GM12878 (cell line): ENCODE data around the gene GTSE1. TPM values are rescaled to one million over a fixed set of nuclear protein-coding genes. Genes with fewer than 3 reads are reported as not detected.

Source experiments
- ATAC-seq: fragments of 200-7000 bp; cut with Tn5 transposase; 3 replicates; pipeline ENCODE4 v1.9.1; 2020; ENCODE audit warnings: mild to moderate bottlenecking, moderate library complexity
- BruUV-seq: library from RNA; stranded (reverse); fragments of 400-500 nt; replicated peaks from 2 replicates; lab custom pipeline; 2021; lab: Mats Ljungman, UMichigan
- CTCF ChIA-PET: fragments of 300-600 bp; sonication (Branson Sonifier 250); formaldehyde crosslinking; extraction: SDS; loops from one replicate; lab custom pipeline; 2021; ENCODE audit warnings: inconsistent platforms; lab: Yijun Ruan, JAX
- POLR2A ChIA-PET: fragments of 350-600 bp; formaldehyde crosslinking; extraction: SDS; loops from one replicate; lab custom pipeline; 2021; ENCODE audit warnings: inconsistent platforms; lab: Charles Lee
- RAD21 ChIA-PET: fragments of 300-600 bp; sonication (Branson Sonifier 250); formaldehyde crosslinking; loops from one replicate; lab custom pipeline; 2023; ENCODE audit warnings: antibody characterized with exemption; ENCODE audit not compliant: unreplicated experiment; lab: Charles Lee
- SMC1A ChIA-PET: fragments of 300-600 bp; sonication (Branson Sonifier 250); formaldehyde crosslinking; loops from one replicate; lab custom pipeline; 2023; ENCODE audit not compliant: unreplicated experiment, uncharacterized antibody; lab: Charles Lee
- DNase-seq: peaks from one replicate; pipeline ENCODE4 v3.0.0-alpha.2; 2011; ENCODE audit warnings: low read depth, low spot score
- FAIRE-seq: peaks from 3 replicates; lab custom pipeline; 2011; peaks lifted over from hg19 to GRCh38; lab: Jason Lieb, UNC
- H2AFZ ChIP-seq: 2 replicates; pipeline ENCODE4 v1.6.0; 2011; ENCODE audit warnings: low read depth, low read length, control low read depth; ENCODE audit not compliant: control insufficient read depth
- H3K27ac ChIP-seq: 2 replicates; pipeline ENCODE4 v1.5.1; 2011; ENCODE audit warnings: control low read depth; ENCODE audit not compliant: control insufficient read depth, insufficient read depth
- H3K27me3 ChIP-seq, 2 experiments: replicated peaks in 1 of 2; 2 replicates each; pipeline versions ENCODE4 v1.6.0 to v1.6.1; 2011; ENCODE audit warnings: low read length in 1 of 2; ENCODE audit not compliant: control insufficient read depth in 2 of 2, insufficient read depth in 2 of 2
- H3K36me3 ChIP-seq, 2 experiments: 2 replicates each; pipeline ENCODE4 v1.5.1; 2011; ENCODE audit warnings: low read length in 1 of 2; ENCODE audit not compliant: control insufficient read depth in 2 of 2, insufficient read depth in 2 of 2
- H3K4me1 ChIP-seq: 2 replicates; pipeline ENCODE4 v1.6.1; 2011; ENCODE audit warnings: mild to moderate bottlenecking, low read length, moderate library complexity, mixed read lengths; ENCODE audit not compliant: control insufficient read depth, insufficient read depth
- H3K4me2 ChIP-seq: 2 replicates; pipeline ENCODE4 v1.6.0; 2011; ENCODE audit warnings: control low read depth; ENCODE audit not compliant: control insufficient read depth, insufficient read depth
- H3K4me3 ChIP-seq: fragments of 200-600 bp; sonication (generic); 2 replicates; pipeline ENCODE4 v1.5.1; 2016
- H3K79me2 ChIP-seq: 2 replicates; pipeline ENCODE4 v1.6.0; 2011; ENCODE audit warnings: low read length; ENCODE audit not compliant: control insufficient read depth, insufficient read depth
- H3K9ac ChIP-seq: 2 replicates; pipeline ENCODE4 v1.8.0; 2011; ENCODE audit warnings: low read length, control low read depth, mixed read lengths; ENCODE audit not compliant: control insufficient read depth, insufficient read depth
- H3K9me3 ChIP-seq: replicated peaks from 3 replicates; pipeline ENCODE4 v1.5.1; 2011; ENCODE audit warnings: mild to moderate bottlenecking, low read length; ENCODE audit not compliant: control insufficient read depth, insufficient read depth
- H4K20me1 ChIP-seq: 2 replicates; pipeline ENCODE4 v1.6.0; 2011; ENCODE audit not compliant: control insufficient read depth, insufficient read depth
- BACH1 ChIP-seq: fragments of 450-650 bp; IDR thresholded peaks from 2 replicates; pipeline ENCODE4 v1.6.1; 2017; ENCODE audit warnings: mild to moderate bottlenecking, borderline replicate concordance
- CHD4 ChIP-seq: fragments of 200-600 bp; sonication (generic); IDR thresholded peaks from 2 replicates; pipeline ENCODE4 v1.6.1; 2016; ENCODE audit warnings: mild to moderate bottlenecking
- EGR1 ChIP-seq, 2 experiments: IDR thresholded peaks; 1 replicate in 1 of 2; 2 replicates in 1 of 2; pipeline ENCODE4 v1.6.1; 2011 to 2012; ENCODE audit warnings: low read depth in 2 of 2, low read length in 2 of 2, borderline replicate concordance in 1 of 2, mild to moderate bottlenecking in 1 of 2, moderate library complexity in 1 of 2
- IKZF1 ChIP-seq: fragments of 450-650 bp; conservative IDR thresholded peaks from 2 replicates; pipeline ENCODE4 v1.6.1; 2017; ENCODE audit warnings: antibody characterized with exemption, mild to moderate bottlenecking
- RFX5 ChIP-seq: IDR thresholded peaks from 2 replicates; pipeline ENCODE4 v1.6.1; 2011; ENCODE audit warnings: low read depth, low read length, improper control_type of control experiment
- SUZ12 ChIP-seq: fragments of 200-600 bp; sonication (generic); IDR thresholded peaks from one replicate; pipeline ENCODE4 v1.6.1; 2018; ENCODE audit warnings: antibody characterized with exemption, mild to moderate bottlenecking; ENCODE audit not compliant: unreplicated experiment
- TBL1XR1 ChIP-seq: IDR thresholded peaks from 2 replicates; pipeline ENCODE4 v1.6.1; 2012; ENCODE audit warnings: low read depth, low read length, improper control_type of control experiment
- ZNF207 ChIP-seq: fragments of 450-650 bp; IDR thresholded peaks from 2 replicates; pipeline ENCODE4 v1.6.1; 2014; ENCODE audit warnings: antibody characterized with exemption, mild to moderate bottlenecking, borderline replicate concordance
- ZNF384 ChIP-seq: IDR thresholded peaks from 2 replicates; pipeline ENCODE4 v1.6.1; 2012; ENCODE audit warnings: low read depth, mild to moderate bottlenecking, low read length, improper control_type of control experiment, borderline replicate concordance
- WGBS: methylation state at CpG from one replicate; pipeline ENCODE4 v1.1.6; 2016; ENCODE audit warnings: low lambda C conversion rate; ENCODE audit not compliant: insufficient replicate concordance, insufficient coverage; ENCODE audit errors: missing lambda C conversion rate; 5-methylcytosine and 5-hydroxymethylcytosine counted together
- in situ Hi-C: fragments of 300-500 bp; cut with MboI; formaldehyde crosslinking; loops from 9 replicates; pipeline ENCODE4 v1.14.3; 2018; ENCODE audit warnings: mixed read lengths
- intact Hi-C: fragments of 100-400 bp; cut with micrococcal nuclease; formaldehyde crosslinking; loops from one replicate; pipeline ENCODE4 v1.14.2; 2022; ENCODE audit not compliant: unreplicated experiment
- polyA plus RNA-seq, 11 experiments: library from polyadenylated mRNA; depleted of rRNA in 4 of 11; unstranded in 6 of 11; stranded (reverse) in 5 of 11; fragments of >200 nt; fragmentation: Nextera tagmentation in 4 of 11; fragmentation: Illumina TruSeq in 1 of 11; extraction: Ambion mirVana in 4 of 11; extraction: Trizol in 1 of 11; gene quantifications; 1 replicate in 1 of 11; 2 replicates in 10 of 11; pipeline versions ENCODE4 v1.2.1 to v1.2.3, GENCODE V29; 2011 to 2016; ENCODE audit warnings: inconsistent platforms in 2 of 11, missing spikeins in 2 of 11, low read depth in 1 of 11
- total RNA-seq, 4 experiments: library from RNA; depleted of rRNA in 3 of 4; stranded (reverse); fragments of >200 nt in 3 of 4; fragmentation: Illumina TruSeq in 1 of 4; extraction: Trizol in 1 of 4; gene quantifications; 2 replicates each; pipeline versions ENCODE4 v1.2.1 to v1.2.3, GENCODE V29; 2013 to 2021

Gene GTSE1
- total and polyA plus RNA-seq, 10 of the 15 experiments (the other 5 are each of a cell fraction or from before 2014, with no cell fraction given): 6.6 to 46.2 (median 32.3) TPM

DNA sequence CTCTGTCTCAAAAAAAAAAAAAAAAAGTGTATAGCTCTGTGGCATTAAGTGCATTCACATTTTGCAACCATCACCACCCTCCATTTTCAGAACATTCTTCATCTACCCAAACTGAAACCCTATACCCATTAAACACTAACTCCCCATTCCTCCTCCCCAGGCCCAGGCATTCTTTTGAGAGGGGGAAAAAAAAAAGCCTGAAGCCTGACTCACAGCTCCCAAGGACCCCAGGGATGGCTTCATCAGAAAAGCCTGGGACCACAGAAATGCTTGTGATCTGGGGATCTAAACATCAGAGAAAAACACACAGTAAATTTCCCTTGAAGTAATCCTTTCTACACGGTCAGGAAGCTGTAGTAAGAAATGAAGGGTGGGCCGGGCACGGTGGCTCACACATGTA is 10.7 kb upstream of the GTSE1 start:
- ATAC-seq: no peak
- H3K4me1 ChIP-seq: peaks cover 18% of the 10 kb centered on the region
- no peak overlapping the region for H2AFZ ChIP-seq
- no peaks in the 10 kb centered on the region for H3K9me3 ChIP-seq
- 98% methylated on average over 3 of the region's 3 CpGs for WGBS
- no peak overlapping the region for H3K9ac ChIP-seq
- SMC1A ChIA-PET: interaction anchor here (1.5 kb wide), 1 partner anchor 128 kb away, joined by 6 read pairs; no protein-coding TSS in a partner anchor
- in situ Hi-C loops (no loop called here), intact Hi-C loops (no loop called here)
- no peak overlapping the region for H3K4me2 ChIP-seq
- H3K27ac ChIP-seq: no peak overlapping the region
- H4K20me1 ChIP-seq: no peaks in the 10 kb centered on the region
- peaks cover 10 to 17% of the 10 kb centered on the region in 2 experiments for H3K36me3 ChIP-seq
- DNase-seq: no peak
- no peaks in the 10 kb centered on the region for H3K27me3 ChIP-seq
- BruUV-seq: no TSS peak
- CTCF ChIA-PET: no interaction called here
- H3K79me2 ChIP-seq: peaks cover 17% of the 10 kb centered on the region
- no peak for FAIRE-seq
- POLR2A ChIA-PET: no interaction called here
- RAD21 ChIA-PET: interaction anchor here (0.7 kb wide), 1 partner anchor 43 kb away, joined by 5 read pairs; no protein-coding TSS in a partner anchor
- no peak for TF ChIP-seq EGR1 (IDR thresholded peaks at IDR 0.05; ENCODE audit: borderline replicate concordance in 1 of 2, low read depth in 2 of 2, low read length in 2 of 2)
- TF ChIP-seq BACH1: no peak
- TF ChIP-seq SUZ12: no peak
- no peak for TF ChIP-seq RFX5
- no peak for TF ChIP-seq CHD4
- no peak for TF ChIP-seq TBL1XR1
- no peak for TF ChIP-seq ZNF384
- no peak for TF ChIP-seq IKZF1
- TF ChIP-seq ZNF207: no peak
- no peak overlapping the region for H3K4me3 ChIP-seq
